DND-41 (cell line): Measurements from ENCODE around the gene CRACR2B.

Experiments
- ATAC-seq: fragments of 200-7000 bp; cut with Tn5 transposase; 3 replicates; pipeline ENCODE4 v1.9.1; 2021; ENCODE audit warnings: low read depth; ENCODE audit not compliant: insufficient read depth
- DNase-seq: peaks from one replicate; pipeline ENCODE4 v3.0.0-alpha.2; 2020
- H2AFZ ChIP-seq: 2 replicates; pipeline ENCODE4 v1.6.0; 2012; ENCODE audit warnings: low read depth, low read length
- H3K27ac ChIP-seq: 2 replicates; pipeline ENCODE4 v1.5.1; 2012; ENCODE audit warnings: low read length, inconsistent platforms
- H3K27me3 ChIP-seq: fragments of 200-600 bp; sonication (generic); 2 replicates; pipeline ENCODE4 v1.6.0; 2012; ENCODE audit warnings: low read length, mild to moderate bottlenecking, inconsistent platforms; ENCODE audit not compliant: insufficient read depth, poor library complexity
- H3K36me3 ChIP-seq: 2 replicates; pipeline ENCODE4 v1.5.1; 2012; ENCODE audit warnings: low read length, inconsistent platforms; ENCODE audit not compliant: insufficient read depth
- H3K4me1 ChIP-seq: 2 replicates; pipeline ENCODE4 v1.5.1; 2012; ENCODE audit warnings: mild to moderate bottlenecking, low read length; ENCODE audit not compliant: insufficient read depth
- H3K4me2 ChIP-seq: 2 replicates; pipeline ENCODE4 v1.6.0; 2012; ENCODE audit warnings: mild to moderate bottlenecking, moderate library complexity, low read length, inconsistent platforms; ENCODE audit not compliant: insufficient read depth
- H3K4me3 ChIP-seq, 2 experiments: fragments of 200-600 bp in 1 of 2; shearing (Covaris generic) in 1 of 2; 2 replicates each; pipeline ENCODE4 v1.5.1; 2012 to 2016; ENCODE audit warnings: inconsistent platforms in 2 of 2, low read length in 2 of 2, mild to moderate bottlenecking in 2 of 2, low read depth in 1 of 2, moderate library complexity in 1 of 2
- H3K79me2 ChIP-seq: 2 replicates; pipeline ENCODE4 v1.6.0; 2012; ENCODE audit warnings: low read length, inconsistent platforms; ENCODE audit not compliant: insufficient read depth
- H3K9ac ChIP-seq: 2 replicates; pipeline ENCODE4 v1.6.0; 2012; ENCODE audit warnings: low read depth, mild to moderate bottlenecking, inconsistent platforms, low read length, moderate library complexity
- H3K9me3 ChIP-seq: 2 replicates; pipeline ENCODE4 v1.5.1; 2012; ENCODE audit warnings: low read length, moderate library complexity, mild to moderate bottlenecking, inconsistent platforms; ENCODE audit not compliant: insufficient read depth, severe bottlenecking
- H4K20me1 ChIP-seq: 2 replicates; pipeline ENCODE4 v1.6.0; 2012; ENCODE audit warnings: low read length; ENCODE audit not compliant: insufficient read depth
- CTCF ChIP-seq: IDR thresholded peaks from 2 replicates; pipeline ENCODE4 v1.5.1; 2012; ENCODE audit warnings: borderline replicate concordance, low read length, moderate library complexity, mild to moderate bottlenecking; ENCODE audit not compliant: poor library complexity, severe bottlenecking; ENCODE audit errors: extremely low read depth
- EZH2 ChIP-seq: IDR thresholded peaks from 3 replicates; pipeline ENCODE4 v1.6.1; 2012; ENCODE audit warnings: borderline replicate concordance, low read depth, mild to moderate bottlenecking, moderate library complexity, low read length, inconsistent platforms; ENCODE audit not compliant: severe bottlenecking

The CRACR2B gene

GRCh38 chr11:871472-871871 lies 43.8 kb downstream of the CRACR2B start:
- H3K36me3 ChIP-seq, result peaks cover 58% of the 10 kb centered on the region
- H3K79me2 ChIP-seq, result no peaks in the 10 kb centered on the region
- no peak overlapping the region for H3K9ac ChIP-seq
- no peak for DNase-seq
- no peak overlapping the region for H3K4me3 ChIP-seq
- no peak for ATAC-seq
- TF ChIP-seq EZH2, result no peak
- no peak for TF ChIP-seq CTCF
- H3K9me3 ChIP-seq, result no peaks in the 10 kb centered on the region
- H3K4me1 ChIP-seq, result no peaks in the 10 kb centered on the region
- H2AFZ ChIP-seq, result no peak overlapping the region
- no peaks in the 10 kb centered on the region for H3K27me3 ChIP-seq
- H3K27ac ChIP-seq, result no peak overlapping the region
- peaks cover 13% of the 10 kb centered on the region for H4K20me1 ChIP-seq
- H3K4me2 ChIP-seq, result no peak overlapping the region

GRCh38 chr11:872799-873198 lies 45.1 kb downstream of the CRACR2B start:
- no peak for ATAC-seq
- H3K79me2 ChIP-seq, result no peaks in the 10 kb centered on the region
- H3K4me2 ChIP-seq, result no peak overlapping the region
- TF ChIP-seq EZH2 (no peak), CTCF (no peak)
- H3K27me3 ChIP-seq, result no peaks in the 10 kb centered on the region
- DNase-seq, result no peak
- no peaks in the 10 kb centered on the region for H3K4me1 ChIP-seq
- no peak overlapping the region for H3K4me3 ChIP-seq
- H3K9ac ChIP-seq, result no peak overlapping the region
- no peaks in the 10 kb centered on the region for H3K9me3 ChIP-seq
- H4K20me1 ChIP-seq, result peaks cover 12% of the 10 kb centered on the region
- no peak overlapping the region for H2AFZ ChIP-seq
- no peak overlapping the region for H3K27ac ChIP-seq
- H3K36me3 ChIP-seq, result peaks cover 68% of the 10 kb centered on the region

- Histone ChIP-seq H3K4me1 (no peaks in the 10 kb centered on the region), H3K4me2 (no peak overlapping the region), H3K36me3 (peaks cover 63% of the 10 kb centered on the region), H4K20me1 (peaks cover 6% of the 10 kb centered on the region), H3K27me3 (no peaks in the 10 kb centered on the region), H3K27ac (no peak overlapping the region), H3K9ac (no peak overlapping the region), H3K79me2 (no peaks in the 10 kb centered on the region), H3K4me3 (no peak overlapping the region), H3K9me3 (no peaks in the 10 kb centered on the region), H2AFZ (no peak overlapping the region)
- no peak for TF ChIP-seq CTCF
- no peak for TF ChIP-seq EZH2
- ATAC-seq (no peak), DNase-seq (no peak)
Measured at GRCh38 chr11:873706-874105, 46.0 kb downstream of the CRACR2B start.

- no peak overlapping the region for H3K9ac ChIP-seq
- TF ChIP-seq CTCF (no peak), EZH2 (no peak)
- H3K4me2 ChIP-seq, result no peak overlapping the region
- DNase-seq (no peak), ATAC-seq (no peak)
- H3K79me2 ChIP-seq, result no peaks in the 10 kb centered on the region
- H3K9me3 ChIP-seq, result no peaks in the 10 kb centered on the region
- peaks cover 61% of the 10 kb centered on the region for H3K36me3 ChIP-seq
- no peak overlapping the region for H3K27ac ChIP-seq
- peaks cover 4% of the 10 kb centered on the region; the same call in 1 of the 2 replicates for H4K20me1 ChIP-seq
- H3K4me1 ChIP-seq, result no peaks in the 10 kb centered on the region
- H3K27me3 ChIP-seq, result no peaks in the 10 kb centered on the region
- H3K4me3 ChIP-seq, result no peak overlapping the region
- no peak overlapping the region for H2AFZ ChIP-seq
Measured at GRCh38 chr11:875203-875602, 47.5 kb downstream of the CRACR2B start.
